GM23338 (cell line): ENCODE data around the gene PITRM1. TPM values are rescaled to one million over a fixed set of nuclear protein-coding genes. Genes with fewer than 3 reads are reported as not detected.

Experiments used
- ATAC-seq: fragments of 200-7000 bp; cut with Tn5 transposase; 3 replicates; pipeline ENCODE4 v1.9.1; 2020
- DNase-seq: peaks from one replicate; pipeline ENCODE4 v3.0.0-alpha.2; 2015; ENCODE audit warnings: low spot score
- H2AFZ ChIP-seq: fragments of 200-600 bp; sonication (generic); 2 replicates; pipeline ENCODE4 v1.8.0; 2016; ENCODE audit warnings: antibody characterized with exemption, mild to moderate bottlenecking, moderate library complexity
- H3F3A ChIP-seq: fragments of 200-600 bp; sonication (generic); replicated peaks from 2 replicates; pipeline ENCODE4 v1.8.0; 2017; ENCODE audit warnings: antibody characterized with exemption, mixed run types, low read depth
- H3K27ac ChIP-seq: fragments of 200-600 bp; sonication (generic); 2 replicates; pipeline ENCODE4 v1.6.1; 2016; ENCODE audit warnings: low read depth
- H3K27me3 ChIP-seq: fragments of 200-600 bp; sonication (generic); 2 replicates; pipeline ENCODE4 v1.8.0; 2016; ENCODE audit warnings: mild to moderate bottlenecking, mixed run types, moderate library complexity; ENCODE audit not compliant: insufficient read depth
- H3K36me3 ChIP-seq: fragments of 200-600 bp; sonication (generic); 2 replicates; pipeline ENCODE4 v1.8.0; 2016; ENCODE audit warnings: mild to moderate bottlenecking; ENCODE audit not compliant: insufficient read depth
- H3K4me1 ChIP-seq: fragments of 200-600 bp; sonication (generic); 2 replicates; pipeline ENCODE4 v1.8.0; 2016; ENCODE audit warnings: mild to moderate bottlenecking, moderate library complexity; ENCODE audit not compliant: insufficient read depth
- H3K4me2 ChIP-seq: fragments of 200-600 bp; sonication (generic); 2 replicates; pipeline ENCODE4 v1.7.1; 2017; ENCODE audit warnings: mixed run types
- H3K4me3 ChIP-seq: fragments of 200-600 bp; sonication (generic); 2 replicates; pipeline ENCODE4 v1.6.1; 2016; ENCODE audit warnings: mixed run types
- H3K79me2 ChIP-seq: fragments of 200-600 bp; sonication (generic); replicated peaks from 2 replicates; pipeline ENCODE4 v1.8.0; 2017; ENCODE audit warnings: mild to moderate bottlenecking; ENCODE audit not compliant: insufficient read depth
- H3K9me2 ChIP-seq: fragments of 200-600 bp; sonication (generic); 2 replicates; pipeline ENCODE4 v1.8.0; 2017; ENCODE audit not compliant: insufficient read depth
- H4K20me1 ChIP-seq: fragments of 200-600 bp; sonication (generic); replicated peaks from 2 replicates; pipeline ENCODE4 v1.8.0; 2017; ENCODE audit warnings: mild to moderate bottlenecking; ENCODE audit not compliant: insufficient read depth
- H3K27ac Mint-ChIP-seq: 2 replicates; pipeline ENCODE4 v1.8.0; 2020; ENCODE audit warnings: inconsistent platforms, mild to moderate bottlenecking, moderate library complexity, mixed read lengths
- H3K27me3 Mint-ChIP-seq: 3 replicates; pipeline ENCODE4 v1.8.0; 2022; ENCODE audit warnings: low read depth, mild to moderate bottlenecking, moderate library complexity, mixed read lengths, inconsistent platforms; ENCODE audit not compliant: insufficient read depth, poor library complexity
- H3K36me3 Mint-ChIP-seq: 3 replicates; pipeline ENCODE4 v1.8.0; 2021; ENCODE audit warnings: low read depth, mild to moderate bottlenecking, inconsistent platforms, moderate library complexity, mixed read lengths
- H3K4me1 Mint-ChIP-seq: 3 replicates; pipeline ENCODE4 v1.8.0; 2020; ENCODE audit warnings: mild to moderate bottlenecking, inconsistent platforms, mixed read lengths
- H3K4me3 Mint-ChIP-seq: 3 replicates; pipeline ENCODE4 v1.8.0; 2021; ENCODE audit warnings: moderate library complexity, mild to moderate bottlenecking, inconsistent platforms, mixed read lengths
- H3K9me3 Mint-ChIP-seq: 3 replicates; pipeline ENCODE4 v1.8.0; 2020; ENCODE audit warnings: moderate library complexity, mild to moderate bottlenecking, inconsistent platforms, mixed read lengths
- CREB1 ChIP-seq: fragments of 250-450 bp; sonication (Bioruptor Pico); IDR thresholded peaks from 2 replicates; pipeline ENCODE4 v1.5.0; 2020; ENCODE audit warnings: low read depth, mild to moderate bottlenecking, moderate library complexity
- ETS1 ChIP-seq: IDR thresholded peaks from 2 replicates; pipeline ENCODE4 v1.6.1; 2016; ENCODE audit warnings: antibody characterized with exemption
- EZH2 ChIP-seq: fragments of 200-600 bp; sonication (generic); IDR thresholded peaks from one replicate; pipeline ENCODE4 v1.8.0; 2017; ENCODE audit warnings: antibody characterized with exemption, mild to moderate bottlenecking, low read depth; ENCODE audit not compliant: unreplicated experiment
- EZH2phosphoT487 ChIP-seq: fragments of 200-600 bp; sonication (generic); IDR thresholded peaks from one replicate; pipeline ENCODE4 v1.8.1; 2018; ENCODE audit warnings: antibody characterized with exemption; ENCODE audit not compliant: unreplicated experiment
- JUNB ChIP-seq: IDR thresholded peaks from one replicate; pipeline ENCODE4 v1.6.1; 2016; ENCODE audit warnings: antibody characterized with exemption; ENCODE audit not compliant: unreplicated experiment
- NANOG ChIP-seq: IDR thresholded peaks from 2 replicates; pipeline ENCODE4 v1.6.1; 2016; ENCODE audit warnings: antibody characterized with exemption, borderline replicate concordance
- POLR2AphosphoS5 ChIP-seq: IDR thresholded peaks from 2 replicates; pipeline ENCODE4 v1.6.1; 2016; ENCODE audit warnings: antibody characterized with exemption, low read depth
- REST ChIP-seq: IDR thresholded peaks from one replicate; pipeline ENCODE4 v1.6.1; 2018; ENCODE audit warnings: antibody characterized with exemption; ENCODE audit not compliant: unreplicated experiment
- STAT1 ChIP-seq: IDR thresholded peaks from one replicate; pipeline ENCODE4 v1.6.1; 2016; ENCODE audit warnings: antibody characterized with exemption; ENCODE audit not compliant: unreplicated experiment
- ZNF114 ChIP-seq: fragments of 250-450 bp; sonication (Bioruptor Pico); IDR thresholded peaks from 2 replicates; pipeline ENCODE4 v1.5.0; 2020; ENCODE audit warnings: mild to moderate bottlenecking, moderate library complexity
- ZNF331 ChIP-seq: fragments of 250-450 bp; sonication (Bioruptor Pico); IDR thresholded peaks from 2 replicates; pipeline ENCODE4 v1.5.0; 2020; ENCODE audit warnings: low read depth, mild to moderate bottlenecking, moderate library complexity
- polyA plus RNA-seq: library from polyadenylated mRNA; unstranded; fragments of >200 nt; fragmentation: Nextera tagmentation; extraction: Ambion mirVana; gene quantifications from 2 replicates; pipeline ENCODE4 v1.2.1, GENCODE V29; 2016
- total RNA-seq: library from RNA; depleted of rRNA; stranded (reverse); fragments of >200 nt; shearing (Covaris generic); gene quantifications from 2 replicates; pipeline ENCODE4 v1.2.3, GENCODE V29; 2014
- TF ChIP-seq, protein P1 (sequence below): fragments of 250-450 bp; sonication (Bioruptor Pico); IDR thresholded peaks from 2 replicates; pipeline ENCODE4 v1.5.0; 2020; ENCODE audit warnings: mild to moderate bottlenecking, moderate library complexity
- TF ChIP-seq, protein P2 (sequence below), 2 experiments: fragments of 200-600 bp in 1 of 2; sonication (generic) in 1 of 2; conservative IDR thresholded peaks; 2 replicates each; pipeline versions ENCODE4 v1.5.1 to v1.6.1; 2016 to 2017; ENCODE audit warnings: antibody characterized with exemption in 2 of 2, low read depth in 2 of 2, mild to moderate bottlenecking in 2 of 2, moderate library complexity in 1 of 2

Gene PITRM1
- total and polyA plus RNA-seq, 2 experiments from 2014 or later: 29.0 to 33.0 TPM

DNA sequence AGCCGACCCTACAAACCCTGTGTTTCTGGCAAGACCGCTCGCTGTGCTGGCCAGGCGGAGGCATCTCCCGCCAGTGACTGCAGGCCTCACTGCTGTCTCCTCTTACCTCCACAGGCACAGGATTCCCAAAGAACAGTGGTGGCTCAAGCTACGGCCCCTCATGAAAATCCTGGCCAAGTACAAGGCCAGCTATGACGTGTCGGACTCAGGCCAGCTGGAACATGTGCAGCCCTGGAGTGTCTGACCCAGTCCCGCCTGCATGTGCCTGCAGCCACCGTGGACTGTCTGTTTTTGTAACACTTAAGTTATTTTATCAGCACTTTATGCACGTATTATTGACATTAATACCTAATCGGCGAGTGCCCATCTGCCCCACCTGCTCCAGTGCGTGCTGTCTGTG lies 36.2 kb downstream of the PITRM1 start:
- Histone ChIP-seq H4K20me1 (peaks cover 17% of the 10 kb centered on the region), H3K4me1 (no peaks in the 10 kb centered on the region), H3K27ac (no peak overlapping the region), H3K9me2 (no peaks in the 10 kb centered on the region), H2AFZ (no peak overlapping the region), H3K4me2 (no peak overlapping the region), H3K27me3 (no peaks in the 10 kb centered on the region), H3K4me3 (no peak overlapping the region), H3F3A (no peaks in the 10 kb centered on the region; the same call in 1 of the 2 replicates), H3K79me2 (no peaks in the 10 kb centered on the region), H3K36me3 (peaks cover 59% of the 10 kb centered on the region)
- peaks cover 7% of the 10 kb centered on the region for H3K27me3 Mint-ChIP-seq
- peaks cover 98% of the 10 kb centered on the region for H3K36me3 Mint-ChIP-seq
- no peak overlapping the region for H3K4me3 Mint-ChIP-seq
- no peak for ATAC-seq
- H3K27ac Mint-ChIP-seq: no peak overlapping the region
- no peaks in the 10 kb centered on the region for H3K9me3 Mint-ChIP-seq
- TF ChIP-seq CREB1 (CRISPR knock-in tag) (no peak), EZH2 (no peak), EZH2phosphoT487 (no peak), JUNB (no peak), STAT1 (no peak), REST (no peak), ZNF331 (CRISPR knock-in tag) (no peak), POLR2AphosphoS5 (no peak), ETS1 (no peak), ZNF114 (CRISPR knock-in tag) (no peak), NANOG (no peak)
- TF ChIP-seq, protein P1, sequence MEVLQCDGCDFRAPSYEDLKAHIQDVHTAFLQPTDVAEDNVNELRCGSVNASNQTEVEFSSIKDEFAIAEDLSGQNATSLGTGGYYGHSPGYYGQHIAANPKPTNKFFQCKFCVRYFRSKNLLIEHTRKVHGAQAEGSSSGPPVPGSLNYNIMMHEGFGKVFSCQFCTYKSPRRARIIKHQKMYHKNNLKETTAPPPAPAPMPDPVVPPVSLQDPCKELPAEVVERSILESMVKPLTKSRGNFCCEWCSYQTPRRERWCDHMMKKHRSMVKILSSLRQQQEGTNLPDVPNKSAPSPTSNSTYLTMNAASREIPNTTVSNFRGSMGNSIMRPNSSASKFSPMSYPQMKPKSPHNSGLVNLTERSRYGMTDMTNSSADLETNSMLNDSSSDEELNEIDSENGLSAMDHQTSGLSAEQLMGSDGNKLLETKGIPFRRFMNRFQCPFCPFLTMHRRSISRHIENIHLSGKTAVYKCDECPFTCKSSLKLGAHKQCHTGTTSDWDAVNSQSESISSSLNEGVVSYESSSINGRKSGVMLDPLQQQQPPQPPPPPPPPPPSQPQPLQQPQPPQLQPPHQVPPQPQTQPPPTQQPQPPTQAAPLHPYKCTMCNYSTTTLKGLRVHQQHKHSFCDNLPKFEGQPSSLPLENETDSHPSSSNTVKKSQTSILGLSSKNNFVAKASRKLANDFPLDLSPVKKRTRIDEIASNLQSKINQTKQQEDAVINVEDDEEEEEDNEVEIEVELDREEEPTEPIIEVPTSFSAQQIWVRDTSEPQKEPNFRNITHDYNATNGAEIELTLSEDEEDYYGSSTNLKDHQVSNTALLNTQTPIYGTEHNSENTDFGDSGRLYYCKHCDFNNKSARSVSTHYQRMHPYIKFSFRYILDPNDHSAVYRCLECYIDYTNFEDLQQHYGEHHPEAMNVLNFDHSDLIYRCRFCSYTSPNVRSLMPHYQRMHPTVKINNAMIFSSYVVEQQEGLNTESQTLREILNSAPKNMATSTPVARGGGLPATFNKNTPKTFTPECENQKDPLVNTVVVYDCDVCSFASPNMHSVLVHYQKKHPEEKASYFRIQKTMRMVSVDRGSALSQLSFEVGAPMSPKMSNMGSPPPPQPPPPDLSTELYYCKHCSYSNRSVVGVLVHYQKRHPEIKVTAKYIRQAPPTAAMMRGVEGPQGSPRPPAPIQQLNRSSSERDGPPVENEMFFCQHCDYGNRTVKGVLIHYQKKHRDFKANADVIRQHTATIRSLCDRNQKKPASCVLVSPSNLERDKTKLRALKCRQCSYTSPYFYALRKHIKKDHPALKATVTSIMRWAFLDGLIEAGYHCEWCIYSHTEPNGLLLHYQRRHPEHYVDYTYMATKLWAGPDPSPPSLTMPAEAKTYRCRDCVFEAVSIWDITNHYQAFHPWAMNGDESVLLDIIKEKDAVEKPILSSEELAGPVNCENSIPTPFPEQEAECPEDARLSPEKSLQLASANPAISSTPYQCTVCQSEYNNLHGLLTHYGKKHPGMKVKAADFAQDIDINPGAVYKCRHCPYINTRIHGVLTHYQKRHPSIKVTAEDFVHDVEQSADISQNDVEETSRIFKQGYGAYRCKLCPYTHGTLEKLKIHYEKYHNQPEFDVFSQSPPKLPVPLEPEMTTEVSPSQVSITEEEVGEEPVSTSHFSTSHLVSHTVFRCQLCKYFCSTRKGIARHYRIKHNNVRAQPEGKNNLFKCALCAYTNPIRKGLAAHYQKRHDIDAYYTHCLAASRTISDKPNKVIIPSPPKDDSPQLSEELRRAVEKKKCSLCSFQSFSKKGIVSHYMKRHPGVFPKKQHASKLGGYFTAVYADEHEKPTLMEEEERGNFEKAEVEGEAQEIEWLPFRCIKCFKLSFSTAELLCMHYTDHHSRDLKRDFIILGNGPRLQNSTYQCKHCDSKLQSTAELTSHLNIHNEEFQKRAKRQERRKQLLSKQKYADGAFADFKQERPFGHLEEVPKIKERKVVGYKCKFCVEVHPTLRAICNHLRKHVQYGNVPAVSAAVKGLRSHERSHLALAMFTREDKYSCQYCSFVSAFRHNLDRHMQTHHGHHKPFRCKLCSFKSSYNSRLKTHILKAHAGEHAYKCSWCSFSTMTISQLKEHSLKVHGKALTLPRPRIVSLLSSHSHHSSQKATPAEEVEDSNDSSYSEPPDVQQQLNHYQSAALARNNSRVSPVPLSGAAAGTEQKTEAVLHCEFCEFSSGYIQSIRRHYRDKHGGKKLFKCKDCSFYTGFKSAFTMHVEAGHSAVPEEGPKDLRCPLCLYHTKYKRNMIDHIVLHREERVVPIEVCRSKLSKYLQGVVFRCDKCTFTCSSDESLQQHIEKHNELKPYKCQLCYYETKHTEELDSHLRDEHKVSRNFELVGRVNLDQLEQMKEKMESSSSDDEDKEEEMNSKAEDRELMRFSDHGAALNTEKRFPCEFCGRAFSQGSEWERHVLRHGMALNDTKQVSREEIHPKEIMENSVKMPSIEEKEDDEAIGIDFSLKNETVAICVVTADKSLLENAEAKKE: no peak
- TF ChIP-seq, protein P2, sequence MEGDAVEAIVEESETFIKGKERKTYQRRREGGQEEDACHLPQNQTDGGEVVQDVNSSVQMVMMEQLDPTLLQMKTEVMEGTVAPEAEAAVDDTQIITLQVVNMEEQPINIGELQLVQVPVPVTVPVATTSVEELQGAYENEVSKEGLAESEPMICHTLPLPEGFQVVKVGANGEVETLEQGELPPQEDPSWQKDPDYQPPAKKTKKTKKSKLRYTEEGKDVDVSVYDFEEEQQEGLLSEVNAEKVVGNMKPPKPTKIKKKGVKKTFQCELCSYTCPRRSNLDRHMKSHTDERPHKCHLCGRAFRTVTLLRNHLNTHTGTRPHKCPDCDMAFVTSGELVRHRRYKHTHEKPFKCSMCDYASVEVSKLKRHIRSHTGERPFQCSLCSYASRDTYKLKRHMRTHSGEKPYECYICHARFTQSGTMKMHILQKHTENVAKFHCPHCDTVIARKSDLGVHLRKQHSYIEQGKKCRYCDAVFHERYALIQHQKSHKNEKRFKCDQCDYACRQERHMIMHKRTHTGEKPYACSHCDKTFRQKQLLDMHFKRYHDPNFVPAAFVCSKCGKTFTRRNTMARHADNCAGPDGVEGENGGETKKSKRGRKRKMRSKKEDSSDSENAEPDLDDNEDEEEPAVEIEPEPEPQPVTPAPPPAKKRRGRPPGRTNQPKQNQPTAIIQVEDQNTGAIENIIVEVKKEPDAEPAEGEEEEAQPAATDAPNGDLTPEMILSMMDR (conservative IDR thresholded peaks at IDR 0.05; ENCODE audit: low read depth in 2 of 2): no peak
- DNase-seq: no peak
- H3K4me1 Mint-ChIP-seq: no peaks in the 10 kb centered on the region
